ENCODE data around the gene RNASE12.

GRCh38 chr14:20603813-20604690 lies 12.9 kb upstream of the RNASE12 start:
- TF ChIP-seq CTCF (conservative IDR thresholded peaks at IDR 0.05), result no peak
- no peak for TF ChIP-seq ZFX (IDR thresholded peaks at IDR 0.05)
